HCT116 (cell line): ENCODE data around the gene STAC. TPM values are rescaled to one million over a fixed set of nuclear protein-coding genes. Genes with fewer than 3 reads are reported as not detected.

Experiments
- ATAC-seq: fragments of 200-7000 bp; cut with Tn5 transposase; 2 replicates; pipeline ENCODE4 v1.9.1; 2020; ENCODE audit warnings: mild to moderate bottlenecking, moderate library complexity
- BruUV-seq: library from RNA; stranded (reverse); fragments of 400-500 nt; replicated peaks from 2 replicates; lab custom pipeline; 2021; lab: Mats Ljungman, UMichigan
- CTCF ChIA-PET: fragments of 300-600 bp; sonication (Branson Sonifier 250); formaldehyde crosslinking; loops from one replicate; lab custom pipeline; 2021; ENCODE audit warnings: antibody characterized with exemption; lab: Charles Lee
- POLR2A ChIA-PET: fragments of 300-600, 350-600 bp; sonication (Branson Sonifier 250); formaldehyde crosslinking; loops from one replicate; lab custom pipeline; 2021; ENCODE audit warnings: antibody characterized with exemption; lab: Charles Lee
- RAD21 ChIA-PET, 2 experiments: fragments of 300-600 bp; sonication (Branson Sonifier 250); formaldehyde crosslinking; loops; one replicate each; lab custom pipeline; 2023; ENCODE audit warnings: low total read pairs in 2 of 2; ENCODE audit not compliant: uncharacterized antibody in 2 of 2, unreplicated experiment in 2 of 2, low non-redundant PET in 1 of 2; lab: Charles Lee
- DNase-seq: peaks from one replicate; pipeline ENCODE4 v3.0.0-alpha.2; 2010; ENCODE audit warnings: low read depth, low spot score
- H2AFZ ChIP-seq: fragments of 200-600 bp; shearing (Covaris generic), sonication (generic); 2 replicates; pipeline ENCODE4 v1.6.1; 2017; ENCODE audit warnings: low read depth, mixed run types, mixed read lengths, antibody characterized with exemption, low read length; ENCODE audit not compliant: poor library complexity, severe bottlenecking
- H3K27ac ChIP-seq: 2 replicates; pipeline ENCODE4 v1.5.1; 2012; ENCODE audit warnings: low read depth, low read length
- H3K27me3 ChIP-seq: fragments of 200-600 bp; sonication (generic); 2 replicates; pipeline ENCODE4 v1.6.1; 2016; ENCODE audit warnings: mixed run types, low read length, mixed read lengths; ENCODE audit not compliant: insufficient read depth
- H3K36me3 ChIP-seq, 2 experiments: fragments of 200-500 bp in 1 of 2; fragments of 200-600 bp in 1 of 2; sonication (Bioruptor generic) in 1 of 2; sonication (generic) in 1 of 2; 2 replicates each; pipeline versions ENCODE4 v1.5.1 to v1.6.1; 2014 to 2016; ENCODE audit warnings: low read length in 2 of 2, inconsistent platforms in 1 of 2, mixed read lengths in 1 of 2, mixed run types in 1 of 2; ENCODE audit not compliant: insufficient read depth in 2 of 2, control insufficient read depth in 1 of 2
- H3K4me1 ChIP-seq, 2 experiments: fragments of 200-600 bp in 1 of 2; sonication (generic) in 1 of 2; 2 replicates each; pipeline versions ENCODE4 v1.5.1 to v1.6.1; 2012 to 2017; ENCODE audit warnings: low read length in 2 of 2, inconsistent platforms in 1 of 2, mild to moderate bottlenecking in 1 of 2, mixed read lengths in 1 of 2, mixed run types in 1 of 2, moderate library complexity in 1 of 2; ENCODE audit not compliant: insufficient read depth in 2 of 2, control insufficient read depth in 1 of 2
- H3K4me2 ChIP-seq: fragments of 200-600 bp; sonication (generic); 2 replicates; pipeline ENCODE4 v1.6.1; 2017; ENCODE audit warnings: mixed run types, low read length, mixed read lengths
- H3K4me3 ChIP-seq, 2 experiments: fragments of 200-600 bp in 1 of 2; sonication (generic) in 1 of 2; replicated peaks in 1 of 2; 2 replicates each; pipeline ENCODE4 v1.5.1; 2011 to 2016; ENCODE audit warnings: low read length in 2 of 2, control low read depth in 1 of 2, low read depth in 1 of 2, mild to moderate bottlenecking in 1 of 2, mixed read lengths in 1 of 2, mixed run types in 1 of 2
- H3K79me2 ChIP-seq: fragments of 200-600 bp; sonication (generic); 2 replicates; pipeline ENCODE4 v1.6.1; 2017; ENCODE audit warnings: mild to moderate bottlenecking, mixed run types, low read length, moderate library complexity, mixed read lengths; ENCODE audit not compliant: insufficient read depth
- H3K9ac ChIP-seq: fragments of 200-600 bp; sonication (generic); 2 replicates; pipeline ENCODE4 v1.6.1; 2016; ENCODE audit warnings: low read length, mixed read lengths
- H3K9me2 ChIP-seq: fragments of 200-600 bp; sonication (generic), shearing (Covaris generic); 2 replicates; pipeline ENCODE4 v1.6.1; 2017; ENCODE audit warnings: mixed run types, mild to moderate bottlenecking, moderate library complexity; ENCODE audit not compliant: insufficient read depth
- H3K9me3 ChIP-seq, 2 experiments: fragments of 200-500 bp in 1 of 2; fragments of 200-600 bp in 1 of 2; sonication (Bioruptor generic) in 1 of 2; sonication (generic) in 1 of 2; 2 replicates each; pipeline ENCODE4 v1.6.1; 2014 to 2017; ENCODE audit warnings: low read length in 2 of 2, mixed read lengths in 2 of 2, inconsistent platforms in 1 of 2, low read depth in 1 of 2, mild to moderate bottlenecking in 1 of 2, mixed run types in 1 of 2, moderate library complexity in 1 of 2; ENCODE audit not compliant: control insufficient read depth in 1 of 2, insufficient read depth in 1 of 2
- H4K20me1 ChIP-seq: fragments of 200-600 bp; sonication (generic), shearing (Covaris generic); 2 replicates; pipeline ENCODE4 v1.6.1; 2017; ENCODE audit warnings: mixed run types, mild to moderate bottlenecking, moderate library complexity; ENCODE audit not compliant: insufficient read depth
- CBX3 ChIP-seq: IDR thresholded peaks from 2 replicates; pipeline ENCODE4 v1.6.1; 2012; ENCODE audit warnings: low read depth
- EZH2 ChIP-seq: fragments of 200-600 bp; sonication (generic); IDR thresholded peaks from 2 replicates; pipeline ENCODE4 v1.6.1; 2017; ENCODE audit warnings: antibody characterized with exemption, mixed run types
- EZH2phosphoT487 ChIP-seq: fragments of 200-600 bp; IDR thresholded peaks from 2 replicates; pipeline ENCODE4 v1.6.1; 2018; ENCODE audit warnings: antibody characterized with exemption, borderline replicate concordance
- MAX ChIP-seq: IDR thresholded peaks from 2 replicates; pipeline ENCODE4 v1.6.1; 2012
- SRF ChIP-seq: IDR thresholded peaks from 2 replicates; pipeline ENCODE4 v1.6.1; 2012; ENCODE audit warnings: low read depth
- TCF7L2 ChIP-seq: IDR thresholded peaks from 2 replicates; pipeline ENCODE4 v1.7.0; 2011; ENCODE audit warnings: borderline replicate concordance, inconsistent platforms; ENCODE audit not compliant: insufficient read depth, insufficient read length; ENCODE audit errors: extremely low read depth
- ZBTB33 ChIP-seq: IDR thresholded peaks from 2 replicates; pipeline ENCODE4 v1.6.1; 2011; ENCODE audit warnings: mild to moderate bottlenecking, low read length, moderate library complexity; ENCODE audit not compliant: insufficient replicate concordance; ENCODE audit errors: extremely low read depth
- ZFX ChIP-seq: fragments of 450-650 bp; IDR thresholded peaks from 2 replicates; pipeline ENCODE4 v1.6.1; 2017
- ZNF274 ChIP-seq: fragments of 200-500 bp; sonication (Bioruptor generic); IDR thresholded peaks from 2 replicates; pipeline ENCODE4 v1.6.1; 2014; ENCODE audit warnings: mild to moderate bottlenecking, low read depth, low read length, inconsistent platforms
- intact Hi-C: fragments of 100-400 bp; cut with micrococcal nuclease; formaldehyde crosslinking; loops from 2 replicates; pipeline ENCODE4 v1.10.0; 2022
- total RNA-seq: library from RNA; stranded (reverse); gene quantifications from one replicate; pipeline ENCODE4 v1.2.1, GENCODE V29; 2021; ENCODE audit not compliant: unreplicated experiment

STAC gene
- total RNA-seq, 1 experiment from 2014 or later: not detected

- BruUV-seq: no TSS peak
- Histone ChIP-seq H3K9me3 (no peaks in the 10 kb centered on the region), H3K4me3 (no peak overlapping the region), H4K20me1 (no peaks in the 10 kb centered on the region)
- TF ChIP-seq ZNF274 (no peak), EZH2phosphoT487 (no peak)
- TF ChIP-seq, all 23 proteins: peak for 0
- Histone ChIP-seq H2AFZ (no peak overlapping the region), H3K27me3 (0 out of 2 replicates have a peak, but pooled peaks cover 8% of the 10 kb centered on the region), H3K9me2 (no peaks in the 10 kb centered on the region), H3K9ac (no peak overlapping the region), H3K4me1 (no peaks in the 10 kb centered on the region), H3K4me2 (no peak overlapping the region), H3K36me3 (no peaks in the 10 kb centered on the region), H3K79me2 (no peaks in the 10 kb centered on the region), H3K27ac (no peak overlapping the region)
- no peak for DNase-seq
- ChIA-PET RAD21 (no interaction called here), CTCF (no interaction called here), POLR2A (no interaction called here)
- ATAC-seq: no peak
- intact Hi-C loops: no loop called here
Observed at GRCh38 chr3:36488077-36488789, 107.9 kb downstream of the STAC start.

- Histone ChIP-seq H3K4me2 (no peak overlapping the region), H3K4me1 (no peaks in the 10 kb centered on the region), H3K4me3 (no peak overlapping the region), H3K9me3 (no peaks in the 10 kb centered on the region), H3K79me2 (no peaks in the 10 kb centered on the region), H3K36me3 (no peaks in the 10 kb centered on the region), H3K27ac (no peak overlapping the region), H4K20me1 (no peaks in the 10 kb centered on the region), H3K9me2 (no peaks in the 10 kb centered on the region), H2AFZ (no peak overlapping the region), H3K27me3 (0 out of 2 replicates have a peak, but pooled peaks cover 8% of the 10 kb centered on the region), H3K9ac (no peak overlapping the region)
- ChIA-PET POLR2A (no interaction called here), CTCF (no interaction called here), RAD21 (no interaction called here)
- intact Hi-C loops: no loop called here
- no peak for DNase-seq
- TF ChIP-seq ZBTB33: no peak
- no peak for TF ChIP-seq ZFX
- TF ChIP-seq TCF7L2: no peak
- TF ChIP-seq MAX: no peak
- TF ChIP-seq ZNF274: no peak
- TF ChIP-seq EZH2phosphoT487: no peak
- TF ChIP-seq EZH2: no peak
- TF ChIP-seq SRF: no peak
- no peak for TF ChIP-seq CBX3
- ATAC-seq: no peak
- no TSS peak for BruUV-seq
Observed at GRCh38 chr3:36489101-36489500, 108.8 kb downstream of the STAC start.
